ENCODE results near the gene MMRN2. TPM values are rescaled to one million over a fixed set of nuclear protein-coding genes. Genes with fewer than 3 reads are reported as not detected.
A peak's percentile ranks its signal among the peaks of the same experiment; 100 is the strongest.
"Not testable (repeated sequence)": the region's sequence is repeated elsewhere in the genome, so short reads cannot be mapped to it uniquely, and the experiment has no call there.

Gene MMRN2
- total RNA-seq, 4 donors from 2014 or later, result 23.0 to 45.1 (median 28.4) TPM

DNA sequence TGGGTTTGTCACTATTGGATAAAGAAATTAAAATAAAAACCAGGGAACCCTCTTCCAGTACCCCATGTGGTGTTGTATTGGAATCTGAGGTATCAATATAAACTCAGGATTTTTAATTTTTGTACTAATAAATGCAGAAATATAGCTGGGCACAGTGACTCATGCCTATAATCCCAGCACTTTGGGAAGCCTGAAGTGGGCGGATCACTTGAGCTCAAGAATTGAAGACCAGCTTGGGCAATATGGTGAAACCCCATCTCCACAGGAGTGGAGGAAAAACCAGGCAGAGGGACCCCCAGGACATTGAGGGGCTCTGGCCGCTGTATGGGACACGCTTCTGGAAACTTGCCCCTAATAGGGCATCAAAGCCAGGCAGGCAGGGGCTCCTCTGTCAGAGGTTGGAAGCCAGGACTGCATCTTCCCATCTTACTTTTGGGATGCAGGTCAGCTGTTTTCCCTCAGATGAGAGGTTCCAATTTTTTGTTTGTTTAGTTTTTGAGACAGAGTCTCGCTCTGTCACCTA, 21.9 kb upstream of the MMRN2 start:
- 82 to 83% methylated on average over 2 to 4 of the region's 4 CpGs for WGBS, 2 donors
- peak overlapping the region in 2 of 3 donors; percentile 18 to 39 for H3K27ac ChIP-seq
- no peak for DNase-seq
- peaks cover 3 to 29% of the 10 kb centered on the region in 2 donors for H3K4me1 ChIP-seq
- H3K9me3 ChIP-seq, result no peaks in the 10 kb centered on the region
- no peaks in the 10 kb centered on the region for H3K36me3 ChIP-seq
- TF ChIP-seq CTCF (IDR thresholded peaks at IDR 0.05) (no peak), POLR2A (IDR thresholded peaks at IDR 0.05) (no peak)
- H3K4me3 ChIP-seq (replicated peaks in 1 of 3), result no peak overlapping the region
- intact Hi-C loops (cut with DNase I), result no loop called here
- H3K27me3 ChIP-seq, result no peaks in the 10 kb centered on the region

- peak; percentile 41 to 49 for DNase-seq
- H3K4me1 ChIP-seq, result peaks cover 6 to 37% of the 10 kb centered on the region in 2 donors
- H3K27ac ChIP-seq, result peak overlapping the region in 2 of 3 donors; percentile 32 to 40
- H3K27me3 ChIP-seq; H3K9me3 ChIP-seq; intact Hi-C loops (cut with DNase I); H3K36me3 ChIP-seq; H3K4me3 ChIP-seq (replicated peaks in 1 of 3): not testable (repeated sequence)
- WGBS, 2 donors, result 59 to 61% methylated on average over 3 of the region's 3 CpGs
Observed at GRCh38 chr10:86978457-86978856, 21.0 kb upstream of the MMRN2 start.

DNA sequence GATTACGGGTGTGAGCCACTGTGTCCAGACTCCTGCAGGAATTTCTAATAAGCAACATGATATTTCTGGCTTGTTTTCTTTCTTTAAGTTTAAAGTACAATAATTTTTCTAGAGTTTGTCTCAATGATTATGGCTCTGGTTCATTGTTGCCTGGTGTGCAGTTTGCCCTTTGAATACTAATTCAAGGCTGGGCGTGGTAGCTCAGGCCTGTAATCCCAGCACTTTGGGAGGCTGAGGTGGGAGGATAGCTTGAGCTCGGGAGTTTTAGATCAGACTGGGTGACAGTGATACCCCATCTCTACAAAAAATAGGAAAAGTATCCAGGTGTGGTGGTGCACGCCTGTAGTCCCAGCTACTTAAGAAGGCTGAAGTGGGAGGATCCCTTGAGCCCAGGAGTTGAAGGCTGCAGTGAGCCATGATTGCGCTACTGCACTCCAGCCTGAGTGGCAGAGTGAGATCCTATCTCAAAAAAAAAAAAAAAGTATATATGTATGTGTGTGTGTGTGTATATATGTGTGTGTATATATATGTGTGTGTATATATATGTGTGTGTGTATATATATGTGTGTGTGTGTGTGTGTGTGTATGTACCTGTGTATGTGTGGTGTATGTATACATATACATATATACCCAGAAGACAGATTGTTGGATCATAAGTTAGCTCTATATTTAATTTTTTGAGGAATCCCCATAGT, 19.1 kb upstream of the MMRN2 start:
- H3K27ac ChIP-seq, result no peak overlapping the region
- no peak for TF ChIP-seq POLR2A (IDR thresholded peaks at IDR 0.05)
- intact Hi-C loops (cut with DNase I), result no loop called here
- H3K4me1 ChIP-seq, result peaks cover 10 to 51% of the 10 kb centered on the region in 2 donors
- H3K36me3 ChIP-seq, result no peaks in the 10 kb centered on the region
- 94 to 98% methylated on average over 5 of the region's 5 CpGs for WGBS, 2 donors
- no peaks in the 10 kb centered on the region for H3K27me3 ChIP-seq
- DNase-seq, result no peak
- no peak overlapping the region for H3K4me3 ChIP-seq (replicated peaks in 1 of 3)
- no peaks in the 10 kb centered on the region for H3K9me3 ChIP-seq

- Histone ChIP-seq H3K4me3 (replicated peaks in 1 of 3) (no peak overlapping the region), H3K36me3 (no peaks in the 10 kb centered on the region), H3K4me1 (peaks cover 19 to 49% of the 10 kb centered on the region in 2 donors), H3K9me3 (no peaks in the 10 kb centered on the region), H3K27me3 (no peaks in the 10 kb centered on the region), H3K27ac (peak overlapping the region; percentile 26 to 77 (median 62))
- intact Hi-C loops (cut with DNase I), result no loop called here
- TF ChIP-seq CTCF (IDR thresholded peaks at IDR 0.05), result no peak
- no peak for TF ChIP-seq POLR2A (IDR thresholded peaks at IDR 0.05)
- DNase-seq, result no peak
- WGBS, 2 donors, result 67 to 69% methylated on average over 7 of the region's 7 CpGs
Observed at GRCh38 chr10:86974484-86974883, 17.1 kb upstream of the MMRN2 start.

GRCh38 chr10:86972613-86973380, 15.4 kb upstream of the MMRN2 start:
- Histone ChIP-seq H3K4me3 (replicated peaks in 1 of 3) (no peak overlapping the region), H3K4me1 (peaks cover 30 to 55% of the 10 kb centered on the region in 2 donors), H3K36me3 (no peaks in the 10 kb centered on the region), H3K27me3 (no peaks in the 10 kb centered on the region), H3K27ac (peak overlapping the region in 2 of 3 donors; percentile 93 to 96), H3K9me3 (no peaks in the 10 kb centered on the region)
- WGBS, 2 donors, result 96 to 97% methylated on average over 10 to 11 of the region's 11 CpGs
- intact Hi-C loops (cut with DNase I), result no loop called here
- TF ChIP-seq POLR2A (IDR thresholded peaks at IDR 0.05), result no peak
- TF ChIP-seq CTCF (IDR thresholded peaks at IDR 0.05), result no peak
- no peak for DNase-seq

Data from thyroid gland (tissue), 4 donors.